Measurements from ENCODE around the gene CPM.

Gene CPM

DNA sequence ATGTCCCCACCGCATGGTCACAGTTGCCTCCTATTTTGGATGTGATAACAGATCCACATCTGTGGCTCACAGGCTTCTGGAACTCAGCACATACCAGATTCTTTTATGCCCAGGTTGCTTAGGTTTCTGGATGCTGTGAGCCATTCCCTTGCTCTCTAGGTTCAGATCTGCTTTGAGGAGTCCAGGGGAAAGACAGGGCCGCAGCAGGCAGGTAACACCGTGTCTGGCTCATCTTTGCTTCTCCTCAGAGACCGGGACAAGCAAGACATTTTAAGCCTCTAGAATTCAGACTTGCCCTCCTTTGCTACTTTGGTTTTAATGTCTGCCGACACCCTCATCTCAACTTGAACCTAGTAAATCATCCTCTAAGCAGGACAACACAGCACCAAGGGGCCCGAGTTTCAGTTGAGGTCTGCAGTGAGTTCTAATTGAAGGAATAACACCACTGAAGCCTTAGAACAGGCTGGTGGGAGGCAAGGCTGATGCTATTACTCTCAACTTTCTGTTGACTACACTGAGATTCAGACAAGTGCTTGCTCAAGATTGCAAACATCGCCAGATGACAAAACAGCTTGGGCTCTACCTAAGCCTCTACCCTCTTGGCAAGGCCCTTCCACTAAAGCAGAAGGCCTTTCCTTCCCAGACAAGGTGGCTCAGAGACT, 69.7 kb downstream of the CPM start:
- H3K4me3 Mint-ChIP-seq = no peak overlapping the region

DNA sequence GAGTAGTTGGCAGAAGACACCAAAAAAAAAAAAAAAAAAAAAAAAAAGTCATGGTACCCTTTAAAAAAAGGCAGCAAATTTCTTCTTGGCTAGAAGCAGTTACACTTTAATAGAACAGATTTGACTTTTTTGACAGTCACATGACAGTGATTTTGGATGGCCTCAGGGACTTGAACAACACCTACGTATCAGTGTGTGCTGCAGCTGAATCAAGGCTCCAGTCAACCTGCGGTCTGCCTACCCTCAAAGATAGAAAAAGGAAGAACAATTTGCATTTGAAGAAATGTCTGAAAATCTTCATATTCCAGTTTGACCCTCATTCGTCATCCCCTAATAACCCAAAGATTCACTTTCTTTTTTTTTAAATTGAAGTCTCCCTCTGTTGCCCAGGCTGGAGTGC, 71.1 kb downstream of the CPM start:
- peaks cover 3% of the 10 kb centered on the region for H3K36me3 Mint-ChIP-seq (ENCODE audit: low read depth)
- no peaks in the 10 kb centered on the region for H3K27me3 Mint-ChIP-seq (ENCODE audit: low read depth)
- H3K9me3 Mint-ChIP-seq = no peaks in the 10 kb centered on the region
- H3K4me3 Mint-ChIP-seq = no peak overlapping the region
- H3K4me1 Mint-ChIP-seq = peaks cover 2% of the 10 kb centered on the region
- no peak overlapping the region for H3K27ac Mint-ChIP-seq
- no peak for TF ChIP-seq CTCF (IDR thresholded peaks at IDR 0.05; ENCODE audit: unreplicated experiment in 3 of 3)

More for the DNA sequence above, 69.7 kb downstream of the CPM start:
- Mint-ChIP-seq H3K4me1 (peaks cover 4% of the 10 kb centered on the region), H3K9me3 (no peaks in the 10 kb centered on the region), H3K36me3 (ENCODE audit: low read depth) (peaks cover 3% of the 10 kb centered on the region), H3K27ac (no peak overlapping the region), H3K27me3 (ENCODE audit: low read depth) (no peaks in the 10 kb centered on the region)
- TF ChIP-seq CTCF (IDR thresholded peaks at IDR 0.05; ENCODE audit: unreplicated experiment in 3 of 3) = no peak

GRCh38 chr12:68856510-68856909, 76.5 kb downstream of the CPM start:
- H3K9me3 Mint-ChIP-seq = no peaks in the 10 kb centered on the region
- H3K27me3 Mint-ChIP-seq (ENCODE audit: low read depth) = no peaks in the 10 kb centered on the region
- peaks cover 10% of the 10 kb centered on the region for H3K36me3 Mint-ChIP-seq (ENCODE audit: low read depth)
- TF ChIP-seq CTCF (IDR thresholded peaks at IDR 0.05; ENCODE audit: unreplicated experiment in 3 of 3) = no peak
- no peak overlapping the region for H3K4me3 Mint-ChIP-seq
- no peak overlapping the region for H3K27ac Mint-ChIP-seq
- H3K4me1 Mint-ChIP-seq = no peaks in the 10 kb centered on the region

DNA sequence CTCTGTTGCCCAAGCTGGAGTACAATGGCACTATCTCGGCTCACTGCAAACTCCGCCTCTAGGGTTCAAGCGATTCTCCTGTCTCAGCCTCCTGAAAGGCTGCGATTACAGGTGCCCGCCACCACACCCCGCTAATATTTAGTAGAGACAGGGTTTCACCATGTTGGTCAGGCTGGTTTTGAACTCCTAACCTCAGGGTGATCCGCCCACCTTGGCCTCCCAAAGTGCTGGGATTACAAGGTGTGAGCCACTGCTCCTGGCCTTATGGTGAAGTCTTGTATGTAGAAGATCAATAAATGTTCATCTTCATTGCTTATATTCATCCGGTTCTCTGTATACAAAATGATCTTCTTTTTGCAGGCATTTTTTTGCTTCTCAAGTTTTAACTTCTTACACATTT, 77.2 kb downstream of the CPM start:
- Mint-ChIP-seq H3K9me3 (no peaks in the 10 kb centered on the region), H3K27ac (no peak overlapping the region), H3K36me3 (ENCODE audit: low read depth) (peaks cover 10% of the 10 kb centered on the region), H3K27me3 (ENCODE audit: low read depth) (no peaks in the 10 kb centered on the region), H3K4me3 (no peak overlapping the region), H3K4me1 (no peaks in the 10 kb centered on the region)
- TF ChIP-seq CTCF (IDR thresholded peaks at IDR 0.05; ENCODE audit: unreplicated experiment in 3 of 3) = no peak

- Mint-ChIP-seq H3K36me3 (ENCODE audit: low read depth) (peaks cover 10% of the 10 kb centered on the region), H3K9me3 (no peaks in the 10 kb centered on the region), H3K4me3 (no peak overlapping the region), H3K27ac (no peak overlapping the region), H3K4me1 (no peaks in the 10 kb centered on the region), H3K27me3 (ENCODE audit: low read depth) (no peaks in the 10 kb centered on the region)
- no peak for TF ChIP-seq CTCF (IDR thresholded peaks at IDR 0.05; ENCODE audit: unreplicated experiment in 3 of 3)
Measured at GRCh38 chr12:68855111-68855510, 77.9 kb downstream of the CPM start.

DNA sequence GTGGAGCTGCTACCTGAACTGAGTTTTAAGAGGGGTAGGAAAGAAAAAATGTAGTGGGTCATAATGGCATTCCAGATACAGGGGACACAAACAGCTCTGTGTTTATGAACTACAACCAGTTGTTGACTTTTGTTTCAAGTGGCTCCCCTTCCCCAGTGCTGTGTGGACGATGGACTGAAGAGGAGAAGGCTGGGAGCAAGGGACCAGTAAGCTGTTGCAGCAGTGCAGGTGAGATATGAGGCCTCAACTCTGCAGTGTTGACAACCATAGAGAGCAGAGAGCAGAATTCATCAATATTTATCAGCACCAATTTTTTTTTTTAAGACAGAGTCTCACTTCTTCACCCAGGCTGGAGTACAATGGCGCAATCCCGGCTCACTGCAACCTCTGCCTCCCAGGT, 78.4 kb downstream of the CPM start:
- Mint-ChIP-seq H3K36me3 (ENCODE audit: low read depth) (peaks cover 10% of the 10 kb centered on the region), H3K27ac (no peak overlapping the region), H3K4me1 (no peaks in the 10 kb centered on the region), H3K4me3 (no peak overlapping the region), H3K9me3 (no peaks in the 10 kb centered on the region), H3K27me3 (ENCODE audit: low read depth) (no peaks in the 10 kb centered on the region)
- TF ChIP-seq CTCF (IDR thresholded peaks at IDR 0.05; ENCODE audit: unreplicated experiment in 3 of 3) = no peak

Data from nephron (organoid).